ENCODE results near the gene FBN2. TPM values are rescaled to one million over a fixed set of nuclear protein-coding genes. Genes with fewer than 3 reads are reported as not detected.
"Not testable (repeated sequence)": the region's sequence is repeated elsewhere in the genome, so short reads cannot be mapped to it uniquely, and the experiment has no call there.

FBN2 gene
- total RNA-seq, 1 donor from 2014 or later, result 875 TPM

GRCh38 chr5:128535251-128535650 is 2.8 kb downstream of the FBN2 start:
- peak; percentile 28 for DNase-seq (ENCODE audit: low spot score)

DNA sequence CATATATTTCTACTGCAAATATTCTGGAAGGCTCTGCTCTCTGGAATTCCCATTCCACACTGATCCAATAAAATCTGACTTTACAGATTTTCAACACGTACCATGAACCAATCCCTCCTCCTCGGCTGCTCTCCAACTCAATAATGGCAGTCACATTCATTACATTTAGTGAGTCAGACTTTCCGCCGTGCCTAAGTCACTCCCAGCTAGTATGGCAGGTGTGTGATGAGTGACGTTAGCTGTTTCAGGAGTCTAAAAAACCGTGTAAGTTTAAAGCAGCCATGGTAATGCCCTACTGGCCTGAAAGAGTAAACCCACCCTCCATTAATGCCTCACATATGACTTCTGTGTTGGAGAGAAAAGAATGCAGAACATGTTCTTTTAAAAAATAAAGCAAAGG is 3.3 kb downstream of the FBN2 start:
- peak; percentile 68 for DNase-seq (ENCODE audit: low spot score)

DNA sequence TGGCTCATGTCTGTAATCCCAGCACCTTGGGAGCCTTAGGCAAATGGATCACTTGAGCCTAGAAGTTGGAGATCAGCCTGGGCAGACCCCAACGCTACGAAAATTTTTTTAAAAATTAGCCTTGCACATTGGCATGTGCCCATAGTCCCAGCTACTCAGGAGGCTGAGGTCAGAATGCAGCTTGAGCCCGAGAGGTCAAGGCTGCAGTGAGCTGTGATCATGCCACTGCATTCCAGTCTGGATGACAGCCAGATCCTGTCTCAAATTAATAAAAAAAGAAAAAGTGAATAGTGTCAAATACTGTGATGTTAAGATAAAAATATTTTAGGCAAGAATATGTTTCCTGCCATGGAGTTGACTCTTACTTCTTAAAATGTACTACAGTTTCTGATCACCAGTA is 5.3 kb downstream of the FBN2 start:
- no peak for DNase-seq (ENCODE audit: low spot score)

GRCh38 chr5:128532127-128532526 is 5.9 kb downstream of the FBN2 start:
- DNase-seq (ENCODE audit: low spot score), result no peak

DNA sequence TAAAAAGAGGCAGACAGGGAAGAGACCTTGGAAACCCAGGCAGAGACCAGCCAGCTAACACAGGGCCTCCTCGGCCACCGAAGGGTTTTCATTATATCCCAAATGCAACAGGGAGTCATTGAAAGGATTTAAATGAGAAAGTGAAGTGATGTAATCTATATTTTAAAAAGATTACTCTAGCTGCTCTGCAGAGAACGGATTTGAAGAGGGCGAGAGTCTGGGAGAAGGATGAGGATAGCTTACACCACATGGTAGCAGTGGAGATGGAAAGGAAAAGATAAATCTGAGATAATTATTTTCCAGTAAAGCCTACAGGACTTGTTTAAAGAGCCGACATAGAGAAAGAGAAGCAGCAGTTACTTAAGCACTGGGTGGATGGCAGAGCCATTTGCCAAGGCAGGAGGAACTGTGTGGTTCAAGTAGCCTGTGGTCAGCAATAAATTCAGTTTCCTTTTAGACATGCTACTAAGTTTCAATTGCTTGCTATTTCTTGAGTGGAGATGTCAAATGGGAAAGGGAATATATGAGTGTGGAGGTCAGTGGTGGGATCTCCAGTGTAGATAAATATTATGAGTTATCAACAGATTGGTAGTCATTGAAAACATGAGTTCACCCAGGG is 9.3 kb downstream of the FBN2 start:
- peak; percentile 63 for DNase-seq (ENCODE audit: low spot score)

DNA sequence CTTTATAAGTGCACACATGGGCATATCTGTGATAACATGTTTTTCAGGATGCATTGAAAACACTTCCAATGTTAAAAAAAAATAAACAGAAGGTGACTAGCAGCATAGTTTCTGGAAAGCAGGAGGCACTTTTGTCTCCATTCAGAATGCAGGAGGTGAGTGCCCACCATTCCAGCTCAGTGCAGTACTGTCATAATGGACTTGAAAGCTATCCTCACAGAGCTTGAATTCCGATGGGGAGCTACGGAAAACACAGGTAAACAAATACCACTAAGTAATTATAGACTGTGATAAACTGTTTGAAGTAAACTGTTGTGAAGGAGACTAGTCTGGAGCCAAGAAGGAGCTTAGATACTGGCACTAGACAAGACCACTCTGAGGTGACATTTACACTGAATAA is 9.9 kb downstream of the FBN2 start:
- no peak for DNase-seq (ENCODE audit: low spot score)

GRCh38 chr5:128527077-128527476 is 11.0 kb downstream of the FBN2 start:
- no peak for DNase-seq (ENCODE audit: low spot score)

- no peak for DNase-seq (ENCODE audit: low spot score)
These were observed 15.7 kb downstream of the FBN2 start for GRCh38 chr5:128522336-128522735.

DNA sequence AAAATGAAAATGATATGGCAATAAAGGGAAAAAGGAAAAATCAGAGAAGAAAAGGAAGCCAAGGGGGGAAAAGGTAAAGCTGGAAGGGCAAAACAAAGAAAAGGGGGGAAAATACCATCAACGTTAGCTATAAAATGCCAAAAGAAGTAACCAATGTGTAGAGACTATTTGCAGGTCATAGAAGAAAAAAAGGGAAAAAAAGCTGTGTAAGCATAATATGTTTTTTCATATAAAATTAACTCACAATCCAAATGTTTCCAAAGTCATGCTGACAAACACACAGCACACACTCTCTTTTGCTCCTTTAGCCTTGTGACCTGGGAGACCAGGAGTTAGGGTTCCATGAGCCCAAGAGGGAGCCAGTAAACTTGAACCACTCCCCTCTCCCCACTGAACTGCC is 18.2 kb downstream of the FBN2 start:
- no peak for DNase-seq (ENCODE audit: low spot score)

DNA sequence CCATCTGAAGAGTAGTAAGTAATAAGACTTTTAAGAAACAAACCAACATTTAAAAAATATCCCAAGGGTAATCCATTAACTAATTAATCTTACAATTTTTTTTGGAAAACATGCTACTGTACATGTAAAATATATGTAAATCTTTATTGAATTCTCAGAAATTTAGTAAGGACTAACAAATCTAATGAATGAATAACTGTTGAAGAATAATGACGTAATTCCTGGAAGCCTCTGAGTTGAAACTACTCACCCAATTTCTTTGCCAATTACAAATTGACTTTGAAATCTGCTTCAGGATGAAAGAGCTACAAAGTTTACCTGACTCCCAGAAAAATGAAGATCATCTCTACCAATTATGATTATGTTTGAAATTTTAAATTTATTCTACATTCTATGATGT is 21.1 kb downstream of the FBN2 start:
- DNase-seq (ENCODE audit: low spot score), result no peak

- peak; percentile 64 for DNase-seq (ENCODE audit: low spot score)
These were observed 24.2 kb downstream of the FBN2 start for GRCh38 chr5:128513806-128514205.

GRCh38 chr5:128512894-128513293 is 25.2 kb downstream of the FBN2 start:
- no peak for DNase-seq (ENCODE audit: low spot score)

- no peak for DNase-seq (ENCODE audit: low spot score)
These were observed 31.4 kb downstream of the FBN2 start for GRCh38 chr5:128506643-128507042.

GRCh38 chr5:128503727-128504126 is 34.3 kb downstream of the FBN2 start:
- not testable (repeated sequence) for DNase-seq (ENCODE audit: low spot score)

DNA sequence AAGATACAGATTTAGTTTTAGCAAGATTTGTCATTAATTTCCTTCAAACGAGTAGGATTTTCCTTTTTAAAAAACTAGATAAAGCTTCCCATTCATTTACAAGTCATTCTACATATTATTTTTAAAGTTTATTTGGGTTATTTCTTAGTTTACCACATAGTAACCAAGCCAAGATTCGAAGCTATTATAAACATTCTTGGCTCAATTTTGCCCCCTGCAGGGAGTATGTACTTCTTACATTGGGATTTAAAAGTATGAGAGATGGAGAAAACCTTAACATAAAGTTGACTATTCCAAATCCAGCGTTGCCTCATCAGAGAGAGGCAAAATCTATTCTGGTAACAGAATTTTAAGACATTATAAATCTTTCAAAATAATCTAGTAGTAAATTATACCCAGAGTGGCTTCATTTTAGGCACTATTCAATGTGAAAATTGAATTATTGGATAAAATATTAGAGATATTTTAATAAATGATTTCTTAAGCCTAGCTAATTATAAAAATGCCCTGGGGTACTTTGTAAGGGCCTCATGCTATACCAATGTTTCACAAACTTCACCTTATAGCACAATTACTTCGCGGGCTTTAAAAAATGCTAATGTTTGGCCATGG is 39.1 kb downstream of the FBN2 start:
- DNase-seq (ENCODE audit: low spot score), result peak; percentile 66

DNA sequence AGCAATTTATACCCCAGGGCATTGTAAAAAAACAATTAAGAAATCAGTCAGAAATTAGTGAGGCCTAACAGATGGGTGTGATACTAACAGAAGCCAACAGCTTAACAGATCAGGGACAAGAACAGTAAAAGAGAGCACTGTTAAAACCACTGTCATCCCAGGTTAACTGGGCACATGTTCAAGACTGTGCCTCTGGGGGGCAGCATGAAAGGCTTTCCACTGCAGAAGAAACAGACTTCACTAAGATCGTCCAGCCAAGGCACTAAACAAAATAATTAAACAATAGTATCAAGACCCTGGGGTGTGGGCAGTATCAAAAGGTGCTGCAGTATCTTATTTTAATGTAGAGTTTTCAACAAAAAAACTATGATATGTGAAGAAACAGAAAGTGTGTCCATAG is 43.5 kb downstream of the FBN2 start:
- no peak for DNase-seq (ENCODE audit: low spot score)

DNA sequence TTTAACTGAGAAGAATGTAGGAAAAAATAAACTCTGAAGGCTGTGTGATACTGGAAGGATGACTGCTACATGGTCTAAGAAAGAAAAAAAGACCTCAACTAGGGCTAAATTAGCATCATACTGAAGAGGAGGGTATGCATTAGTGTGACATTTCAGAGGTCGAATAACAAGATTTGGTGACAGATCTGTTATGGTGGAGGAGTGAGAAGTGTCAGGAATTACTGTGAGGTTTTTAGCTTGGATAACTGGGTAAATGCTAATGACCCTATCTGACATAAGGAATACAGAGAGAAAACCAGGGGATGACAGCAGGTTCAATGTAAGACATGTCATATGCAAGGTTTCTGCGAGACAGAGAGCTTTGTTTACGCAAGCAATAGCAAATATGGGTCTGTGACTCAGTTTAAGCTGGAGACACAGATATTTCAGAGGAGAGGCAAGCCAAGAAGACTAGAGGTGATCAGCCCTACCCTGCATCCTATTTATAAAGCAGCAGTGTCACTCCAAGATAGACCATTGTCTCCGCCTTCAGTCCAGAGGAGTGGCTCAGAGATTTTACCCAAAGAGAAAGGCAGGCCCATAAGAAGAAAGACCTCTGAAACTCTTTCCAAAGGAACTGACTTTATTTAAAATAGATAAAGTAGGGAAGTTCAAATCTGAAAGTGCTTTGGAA is 44.3 kb downstream of the FBN2 start:
- no peak for DNase-seq (ENCODE audit: low spot score)

DNA sequence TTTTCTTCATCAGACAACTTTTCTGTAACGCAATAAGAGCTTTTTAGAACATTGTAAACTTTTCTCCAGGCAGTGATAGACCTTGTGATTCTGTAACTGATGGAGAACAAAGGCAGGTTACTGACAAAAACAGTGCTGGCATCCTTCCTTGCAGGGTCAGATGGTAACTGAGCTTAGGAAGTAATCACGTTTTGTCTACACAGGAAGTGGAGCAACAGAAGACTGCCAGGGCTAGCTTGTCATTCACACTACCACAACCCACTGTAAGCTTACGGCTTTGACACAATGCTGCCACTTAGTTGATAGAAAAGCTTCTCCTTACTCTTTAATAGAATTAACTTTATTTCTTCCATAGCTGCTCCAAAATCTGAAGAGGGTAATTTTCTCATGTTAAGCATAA is 46.8 kb downstream of the FBN2 start:
- no peak for DNase-seq (ENCODE audit: low spot score)

- no peak for DNase-seq (ENCODE audit: low spot score)
These were observed 47.3 kb downstream of the FBN2 start for GRCh38 chr5:128490761-128491160.

- DNase-seq (ENCODE audit: low spot score), result no peak
These were observed 51.0 kb downstream of the FBN2 start for GRCh38 chr5:128487041-128487440.

- DNase-seq (ENCODE audit: low spot score), result peak; percentile 70
These were observed 54.3 kb downstream of the FBN2 start for GRCh38 chr5:128483738-128484137.

DNA sequence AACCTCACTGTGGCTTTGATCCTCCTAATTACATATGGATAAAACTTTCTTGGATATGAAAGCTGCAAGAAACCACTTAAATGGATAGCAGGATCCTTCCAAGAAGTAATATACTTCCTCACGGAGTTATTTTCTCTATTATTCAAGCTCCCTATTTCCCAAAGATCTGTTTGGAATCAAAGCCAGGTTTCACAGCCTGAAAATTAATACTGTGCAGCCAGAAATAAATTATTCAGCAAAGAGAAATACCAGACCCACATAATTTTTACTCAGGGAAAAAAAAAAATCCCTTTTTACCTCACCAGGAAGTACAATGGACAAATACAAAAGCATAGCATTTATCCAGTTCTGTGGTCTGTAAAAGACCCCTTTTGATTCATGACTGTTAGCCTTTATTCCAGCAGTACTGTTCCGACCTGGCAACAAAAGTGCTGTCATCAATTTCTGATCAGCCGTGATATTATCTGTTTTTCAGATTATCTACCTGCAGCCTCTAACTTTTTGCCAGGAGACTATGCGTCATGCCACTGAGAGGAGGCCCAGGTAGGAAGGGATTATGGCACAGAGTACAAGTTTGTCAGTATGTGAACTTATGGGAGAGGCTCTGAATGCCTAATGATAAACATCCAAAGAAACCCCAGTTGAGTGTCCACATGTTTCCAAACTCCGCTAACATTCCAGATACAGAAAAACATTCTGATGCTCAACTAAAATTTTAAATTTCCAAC is 57.0 kb downstream of the FBN2 start:
- peak; percentile 64 for DNase-seq (ENCODE audit: low spot score)

DNA sequence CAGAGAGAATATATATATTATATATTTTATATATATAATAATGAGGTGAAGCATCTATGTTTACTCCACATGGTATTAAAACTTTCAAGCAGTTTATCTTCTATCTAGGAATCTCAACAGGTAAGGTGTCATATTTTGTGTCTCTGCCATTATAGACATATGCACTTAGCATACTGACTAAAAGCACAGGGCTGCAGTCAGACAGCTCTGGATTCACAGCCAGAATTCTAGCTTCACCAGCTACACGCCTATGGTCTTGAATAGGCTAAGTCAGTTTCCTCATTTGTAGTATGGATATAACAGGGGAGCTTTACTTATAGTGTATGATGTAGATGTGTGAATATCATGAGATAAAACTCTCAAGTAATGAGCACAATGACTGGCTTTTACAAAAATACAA is 57.9 kb downstream of the FBN2 start:
- DNase-seq (ENCODE audit: low spot score), result no peak

Data from umbilical cord (tissue), 2 donors.